A673 (cell line): ENCODE measurements around the gene CMTM5.

Experiments used
- EZH2 ChIP-seq: fragments of 200-600 bp; sonication (generic); IDR thresholded peaks from 2 replicates; pipeline ENCODE4 v1.6.1; 2017; ENCODE audit warnings: borderline replicate concordance, low read depth, mild to moderate bottlenecking, mixed read lengths, antibody characterized with exemption, low read length; ENCODE audit not compliant: poor library complexity, severe bottlenecking
- TF ChIP-seq, protein P1 (sequence below): fragments of 300-800, 200-600 bp; sonication (generic); conservative IDR thresholded peaks from 2 replicates; pipeline ENCODE4 v1.5.1; 2017; ENCODE audit warnings: low read depth, mild to moderate bottlenecking, antibody characterized with exemption, low read length, moderate library complexity, mixed read lengths

DNA sequence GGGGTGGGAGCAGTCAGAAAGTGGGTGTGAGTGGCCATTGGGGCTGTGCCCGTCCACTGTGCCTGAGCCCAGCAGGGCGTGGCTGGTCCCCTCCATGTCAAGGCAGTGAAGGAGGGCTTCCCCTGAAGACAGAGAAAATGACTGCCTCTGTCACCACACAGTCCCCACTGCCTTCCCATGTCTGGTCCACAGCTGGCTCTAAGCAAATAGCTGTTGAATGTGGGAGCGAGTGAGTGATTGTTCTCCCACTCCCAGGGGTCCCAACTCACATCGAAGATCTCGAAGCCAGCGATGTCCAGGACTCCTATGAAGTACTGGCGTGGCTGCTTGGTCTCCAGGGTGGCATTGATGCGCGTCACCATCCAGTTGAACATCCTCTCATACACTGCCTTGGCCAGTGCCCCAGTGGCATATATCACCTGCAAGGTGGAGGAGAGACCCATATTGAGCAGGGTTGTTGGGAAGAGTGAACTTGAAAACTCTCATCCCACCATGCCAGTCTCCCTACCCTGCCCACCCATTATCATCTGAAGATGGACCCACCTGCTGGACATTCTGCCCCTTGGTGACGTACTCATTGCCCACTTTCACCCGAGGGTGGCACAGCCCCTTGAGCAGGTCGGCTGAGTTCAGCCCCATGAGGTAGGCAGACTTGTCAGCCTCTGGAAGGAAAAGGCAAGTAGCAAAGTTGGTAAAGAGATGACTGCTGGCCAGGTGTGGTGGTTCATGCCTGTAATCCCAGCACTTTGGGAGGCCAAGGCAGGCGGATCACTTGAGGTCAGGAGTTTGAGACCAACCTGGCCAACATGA lies 52.0 kb downstream of the CMTM5 start:
- no peak for TF ChIP-seq EZH2
- TF ChIP-seq, protein P1, sequence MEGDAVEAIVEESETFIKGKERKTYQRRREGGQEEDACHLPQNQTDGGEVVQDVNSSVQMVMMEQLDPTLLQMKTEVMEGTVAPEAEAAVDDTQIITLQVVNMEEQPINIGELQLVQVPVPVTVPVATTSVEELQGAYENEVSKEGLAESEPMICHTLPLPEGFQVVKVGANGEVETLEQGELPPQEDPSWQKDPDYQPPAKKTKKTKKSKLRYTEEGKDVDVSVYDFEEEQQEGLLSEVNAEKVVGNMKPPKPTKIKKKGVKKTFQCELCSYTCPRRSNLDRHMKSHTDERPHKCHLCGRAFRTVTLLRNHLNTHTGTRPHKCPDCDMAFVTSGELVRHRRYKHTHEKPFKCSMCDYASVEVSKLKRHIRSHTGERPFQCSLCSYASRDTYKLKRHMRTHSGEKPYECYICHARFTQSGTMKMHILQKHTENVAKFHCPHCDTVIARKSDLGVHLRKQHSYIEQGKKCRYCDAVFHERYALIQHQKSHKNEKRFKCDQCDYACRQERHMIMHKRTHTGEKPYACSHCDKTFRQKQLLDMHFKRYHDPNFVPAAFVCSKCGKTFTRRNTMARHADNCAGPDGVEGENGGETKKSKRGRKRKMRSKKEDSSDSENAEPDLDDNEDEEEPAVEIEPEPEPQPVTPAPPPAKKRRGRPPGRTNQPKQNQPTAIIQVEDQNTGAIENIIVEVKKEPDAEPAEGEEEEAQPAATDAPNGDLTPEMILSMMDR: no peak
